Fibroblast of peridontal ligament (primary cell): ENCODE measurements around the gene COL4A5.
"Not testable (repeated sequence)": the region's sequence is repeated elsewhere in the genome, so short reads cannot be mapped to it uniquely, and the experiment has no call there.

Experiments used
- DNase-seq: peaks from one replicate; pipeline ENCODE4 v3.0.0-alpha.2; 2010; ENCODE audit errors: extremely low read depth

COL4A5 gene

DNA sequence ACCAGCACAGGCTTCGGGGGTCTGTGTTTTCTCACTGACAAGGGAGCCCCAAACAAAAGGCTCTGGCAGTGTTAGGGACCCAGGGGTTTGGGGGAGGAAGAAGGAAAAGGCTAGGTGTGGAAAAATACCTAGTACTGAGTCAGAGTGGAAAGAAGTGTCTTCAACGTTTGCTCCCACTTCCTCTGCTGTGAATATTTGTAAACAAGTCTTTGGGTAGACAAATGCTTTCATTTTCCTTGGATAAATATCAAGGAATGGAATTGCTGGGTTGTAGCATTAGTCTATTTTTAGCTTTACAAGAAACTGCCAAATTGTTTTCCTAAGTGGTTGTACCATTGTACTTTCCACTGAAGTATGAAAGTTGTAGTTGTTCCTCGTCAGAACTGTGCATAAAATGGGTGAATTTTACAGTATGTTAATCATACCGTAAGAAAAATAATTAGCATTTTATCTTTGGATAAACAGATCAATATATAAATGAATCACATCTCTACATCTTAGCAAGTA lies 17.4 kb downstream of the COL4A5 start:
- no peak for DNase-seq

- DNase-seq, result no peak
Measured at GRCh38 chrX:108464604-108465003, 25.0 kb downstream of the COL4A5 start.

- no peak for DNase-seq
Measured at GRCh38 chrX:108468486-108468885, 28.8 kb downstream of the COL4A5 start.

DNA sequence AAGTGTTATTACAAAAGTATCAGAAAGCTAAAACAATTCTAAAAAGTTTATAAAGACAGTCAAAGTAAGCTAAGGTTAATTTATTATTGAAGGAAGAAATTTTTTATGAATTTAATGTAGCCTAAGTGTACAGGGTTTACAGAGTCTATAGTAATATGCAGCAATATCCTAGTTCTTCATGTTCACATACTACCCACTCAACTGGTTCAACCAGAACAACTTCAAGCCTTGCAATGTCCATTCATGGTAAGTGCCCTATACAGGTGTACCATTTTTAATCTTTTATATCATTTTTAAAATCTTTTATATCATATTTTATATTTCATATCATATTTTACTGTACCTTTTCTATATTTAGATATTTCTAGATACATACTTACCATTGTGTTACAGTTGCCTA lies 34.3 kb downstream of the COL4A5 start:
- DNase-seq, result no peak

DNA sequence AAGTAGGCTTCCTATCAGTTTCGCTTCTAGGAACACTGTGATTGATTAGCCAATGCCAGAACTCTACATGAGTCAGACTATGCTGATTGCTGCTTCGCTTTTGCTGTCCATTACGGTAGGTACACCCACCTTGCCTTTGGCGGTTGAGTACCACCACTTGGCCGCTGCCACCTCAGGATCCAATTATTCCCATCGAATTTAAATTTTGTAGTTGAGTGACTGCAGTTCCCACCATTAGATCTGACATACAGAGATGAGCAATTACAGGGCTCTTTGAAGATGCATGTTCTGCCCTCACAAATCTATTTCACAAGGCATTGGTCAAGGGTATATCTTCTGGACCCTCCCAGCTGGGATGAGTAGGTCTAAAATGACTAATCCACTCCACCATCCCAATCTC lies 41.9 kb downstream of the COL4A5 start:
- not testable (repeated sequence) for DNase-seq

GRCh38 chrX:108484251-108484650 lies 44.6 kb downstream of the COL4A5 start:
- DNase-seq, result no peak

- no peak for DNase-seq
Measured at GRCh38 chrX:108485960-108486359, 46.3 kb downstream of the COL4A5 start.

DNA sequence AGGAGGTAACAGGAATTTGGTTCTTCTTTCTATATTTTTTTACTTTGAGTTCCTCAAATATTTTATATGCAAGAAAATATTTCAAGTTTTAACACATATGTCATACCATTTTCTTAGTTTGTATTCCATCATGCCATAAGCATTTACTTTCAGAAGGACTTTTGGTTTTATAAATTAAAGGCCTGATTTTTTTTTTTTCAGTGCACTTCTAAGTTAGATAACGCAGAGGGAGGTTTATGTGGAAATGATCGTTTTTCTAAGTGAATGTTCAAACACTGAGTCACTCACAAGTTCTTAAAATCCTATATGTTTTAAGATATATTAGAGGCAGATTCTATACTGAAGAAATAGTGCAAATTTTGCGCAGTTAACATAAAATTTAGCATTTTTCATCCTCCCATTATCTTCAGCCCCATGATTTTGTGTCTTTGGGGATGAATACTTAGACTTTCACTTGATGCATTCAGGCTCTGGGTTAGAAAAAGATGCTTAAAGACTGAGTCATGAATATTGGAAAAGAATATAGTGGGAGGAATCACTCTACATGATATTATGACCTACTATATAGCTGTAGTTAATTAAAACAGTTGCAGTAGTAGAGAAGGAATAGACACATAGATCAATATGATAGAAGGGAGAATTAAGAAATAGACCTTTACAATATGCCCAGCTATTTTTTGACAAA lies 54.9 kb downstream of the COL4A5 start:
- no peak for DNase-seq

- no peak for DNase-seq
Measured at GRCh38 chrX:108511721-108512120, 72.1 kb downstream of the COL4A5 start.

GRCh38 chrX:108516184-108516583 lies 76.5 kb downstream of the COL4A5 start:
- DNase-seq, result no peak

DNA sequence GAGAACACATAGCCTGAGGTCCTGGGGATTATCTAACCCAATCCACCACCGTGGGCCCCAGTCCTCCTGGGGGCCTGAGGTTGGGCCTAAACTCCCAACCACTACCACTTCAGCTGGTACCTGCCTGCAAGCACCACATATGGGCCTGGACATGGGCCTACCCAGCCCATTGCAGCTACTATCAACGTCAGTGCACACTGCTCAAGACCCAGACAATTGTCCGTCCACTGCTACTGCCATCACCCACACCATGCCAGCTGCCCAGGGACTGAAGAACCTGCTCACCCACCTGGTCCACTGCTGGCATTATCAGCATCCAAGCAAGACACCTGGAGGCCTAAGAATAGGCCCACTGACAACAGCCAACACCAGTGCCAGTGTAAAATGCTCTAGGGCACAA lies 88.1 kb downstream of the COL4A5 start:
- no peak for DNase-seq

DNA sequence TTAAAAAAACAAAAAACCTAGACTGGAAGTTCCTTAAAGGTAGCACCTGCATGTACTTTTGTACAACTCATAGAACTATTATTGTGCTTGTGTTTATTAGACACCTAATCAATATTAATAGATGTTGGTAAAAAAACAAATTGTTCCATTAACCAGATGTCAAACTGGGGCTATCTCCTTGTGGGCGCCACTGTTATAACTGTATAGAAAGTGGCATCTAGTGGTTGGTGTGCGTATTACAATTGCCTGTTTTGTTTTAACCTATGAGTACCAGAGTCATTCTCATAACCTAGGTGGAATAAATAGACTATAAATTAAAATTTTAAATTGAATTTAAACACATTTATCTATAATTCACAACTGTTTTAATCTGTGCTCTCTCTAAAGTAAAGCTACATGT lies 97.4 kb downstream of the COL4A5 start:
- DNase-seq, result no peak

- DNase-seq, result no peak
Measured at GRCh38 chrX:108541286-108541685, 101.6 kb downstream of the COL4A5 start.

DNA sequence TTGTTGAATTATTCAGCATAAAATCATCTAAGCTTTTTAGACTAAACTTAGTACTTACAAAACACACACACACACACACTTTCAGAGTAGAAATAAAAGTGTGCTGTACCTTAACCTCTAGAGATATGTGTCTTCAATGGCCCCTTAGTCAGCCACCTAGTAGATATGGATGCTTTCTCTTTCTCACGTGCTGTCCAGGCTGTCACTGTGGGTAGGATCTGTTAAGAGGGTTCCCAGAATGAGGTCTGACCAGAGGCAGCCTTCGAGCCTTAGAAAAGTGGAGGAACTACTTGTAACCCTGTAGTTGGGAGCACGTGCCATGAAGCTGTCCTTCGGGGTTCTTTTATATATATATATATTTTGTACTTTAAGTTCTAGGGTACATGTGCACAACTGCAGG lies 117.9 kb downstream of the COL4A5 start:
- DNase-seq, result no peak

- DNase-seq, result no peak
Measured at GRCh38 chrX:108558217-108558616, 118.6 kb downstream of the COL4A5 start.

DNA sequence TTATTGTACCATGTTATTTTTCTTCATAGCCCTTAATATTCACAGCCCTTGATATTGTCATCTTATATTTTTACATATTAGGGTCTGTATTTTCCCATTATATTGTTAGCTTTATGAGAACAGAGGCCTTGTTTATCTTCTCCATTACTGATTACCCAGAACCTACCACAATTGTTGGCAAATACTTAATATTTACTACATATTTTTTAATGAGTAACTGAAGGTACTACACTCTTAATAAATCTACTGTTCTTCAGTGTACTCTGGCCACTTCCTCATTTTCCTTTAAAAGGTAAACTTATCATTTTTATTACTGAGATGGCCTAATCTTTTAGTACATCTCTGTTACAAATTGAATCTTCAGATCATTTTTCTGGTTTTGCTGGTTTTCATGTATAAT lies 133.5 kb downstream of the COL4A5 start:
- no peak for DNase-seq

DNA sequence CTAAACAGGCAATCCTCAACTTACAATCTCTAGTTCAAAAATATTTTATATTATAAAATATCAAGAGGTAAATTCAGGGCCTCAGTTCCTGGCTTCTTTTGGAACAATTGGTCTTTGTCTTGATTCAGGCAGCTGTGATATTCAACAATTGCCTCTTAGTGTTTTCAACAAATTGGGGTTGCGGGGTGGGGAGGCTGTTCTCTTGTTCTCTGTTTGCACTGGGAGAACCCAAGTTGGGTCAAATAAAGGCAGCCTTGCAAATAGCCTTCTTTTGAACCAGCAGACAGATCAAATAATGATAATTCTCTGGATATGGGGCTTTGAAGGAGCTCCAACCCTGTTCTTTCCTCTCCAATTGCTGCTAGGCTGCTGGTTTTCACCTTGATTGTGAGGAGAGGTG lies 142.5 kb downstream of the COL4A5 start:
- DNase-seq, result no peak

DNA sequence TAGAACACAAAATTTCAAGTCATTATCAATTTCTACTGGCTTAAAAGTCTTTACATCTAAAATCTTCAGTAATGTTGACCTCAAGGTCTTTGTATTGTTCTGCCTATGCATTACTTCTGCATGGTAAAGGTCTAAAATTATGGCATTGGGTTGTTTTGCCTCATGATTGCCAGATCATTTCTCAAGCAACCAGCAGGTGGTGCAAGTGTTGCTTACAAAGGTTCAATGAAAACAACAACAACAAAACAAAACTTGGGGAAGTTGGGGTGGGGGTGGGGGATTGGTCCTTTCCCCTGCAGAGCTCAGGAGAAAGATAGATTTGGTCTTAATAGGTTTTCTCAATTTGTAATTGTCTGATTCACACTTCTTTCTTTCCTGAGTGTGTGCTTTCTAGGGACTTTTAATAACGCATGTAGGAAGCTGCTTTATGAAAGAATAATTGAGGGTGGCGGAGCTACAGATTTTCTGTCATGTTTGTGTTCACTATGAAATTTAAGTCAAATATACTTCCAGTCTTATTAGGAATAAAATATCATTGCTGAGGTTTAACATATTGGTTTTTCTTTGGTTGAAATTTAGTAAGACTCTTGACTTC lies 145.1 kb downstream of the COL4A5 start:
- DNase-seq, result no peak

- no peak for DNase-seq
Measured at GRCh38 chrX:108590496-108590895, 150.9 kb downstream of the COL4A5 start.

DNA sequence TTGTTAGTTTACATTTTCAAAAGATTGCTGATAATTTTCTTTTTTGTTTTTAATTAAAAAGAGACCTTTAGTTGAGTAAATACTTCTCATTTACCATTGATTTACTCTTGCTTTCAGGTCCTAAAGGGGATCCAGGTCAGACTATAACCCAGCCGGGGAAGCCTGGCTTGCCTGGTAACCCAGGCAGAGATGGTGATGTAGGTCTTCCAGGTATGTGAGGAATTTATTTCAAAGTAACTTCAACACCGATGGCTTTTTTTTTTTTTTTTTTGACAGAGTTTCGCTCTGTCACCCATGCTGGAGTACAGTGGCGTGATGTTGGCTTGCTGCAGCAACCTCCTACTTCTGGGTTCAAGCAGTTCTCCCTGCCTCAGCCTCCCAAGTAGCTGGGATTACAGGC lies 161.6 kb downstream of the COL4A5 start:
- no peak for DNase-seq

- DNase-seq, result no peak
Measured at GRCh38 chrX:108610141-108610540, 170.5 kb downstream of the COL4A5 start.

- no peak for DNase-seq
Measured at GRCh38 chrX:108614616-108615015, 175.0 kb downstream of the COL4A5 start.

GRCh38 chrX:108640817-108641216 lies 201.2 kb downstream of the COL4A5 start:
- no peak for DNase-seq
